Measurements from ENCODE around the gene CLDN3. TPM values are rescaled to one million over a fixed set of nuclear protein-coding genes. Genes with fewer than 3 reads are reported as not detected.

The CLDN3 gene
- total and polyA plus RNA-seq, 2 experiments from 2014 or later: not detected

GRCh38 chr7:73728551-73728950 is 41.5 kb downstream of the CLDN3 start:
- no peak overlapping the region for H3K4me2 ChIP-seq (ENCODE audit: unreplicated experiment)
- H3K27me3 ChIP-seq (replicated peaks; ENCODE audit: insufficient read depth): no peaks in the 10 kb centered on the region
- H3K4me3 ChIP-seq: no peak overlapping the region
- H3K9ac ChIP-seq: no peak overlapping the region
- no peak for DNase-seq
- TF ChIP-seq EZH2 (IDR thresholded peaks at IDR 0.05; ENCODE audit: insufficient read depth, poor library complexity, severe bottlenecking) (no peak), EZH2phosphoT487 (IDR thresholded peaks at IDR 0.05; ENCODE audit: insufficient read depth, low read depth) (no peak)
- H3K27ac ChIP-seq: no peak overlapping the region
- no peaks in the 10 kb centered on the region for H3K4me1 ChIP-seq (ENCODE audit: insufficient read depth)
- no peaks in the 10 kb centered on the region for H3K9me2 ChIP-seq (ENCODE audit: insufficient read depth)
- no peaks in the 10 kb centered on the region for H4K20me1 ChIP-seq (ENCODE audit: insufficient read depth)
- no peaks in the 10 kb centered on the region for H3K36me3 ChIP-seq (ENCODE audit: low read depth)
- WGBS, 2 experiments (ENCODE audit: low coverage in 1 of 2, low lambda C conversion rate in 2 of 2, missing lambda C conversion rate in 2 of 2): 70 to 82% methylated on average over 5 of the region's 5 CpGs
- no peaks in the 10 kb centered on the region for H3K9me3 ChIP-seq (ENCODE audit: low read depth)
- no peaks in the 10 kb centered on the region for H3F3A ChIP-seq (ENCODE audit: insufficient read depth)
- no peaks in the 10 kb centered on the region for H3K79me2 ChIP-seq (ENCODE audit: insufficient read depth)
- in situ Hi-C loops (cut with MboI): loop anchor here (10.0 kb wide), 1 partner anchor 124 kb away; no protein-coding TSS in a partner anchor
- no peak overlapping the region for H2AFZ ChIP-seq

- Histone ChIP-seq H3K4me3 (no peak overlapping the region), H3K27me3 (replicated peaks; ENCODE audit: insufficient read depth) (no peaks in the 10 kb centered on the region)
Measured at GRCh38 chr7:73727952-73728351, 42.1 kb downstream of the CLDN3 start.

GRCh38 chr7:73726083-73726466 is 44.0 kb downstream of the CLDN3 start:
- Histone ChIP-seq H3F3A (ENCODE audit: insufficient read depth) (no peaks in the 10 kb centered on the region), H4K20me1 (ENCODE audit: insufficient read depth) (no peaks in the 10 kb centered on the region), H3K27me3 (replicated peaks; ENCODE audit: insufficient read depth) (no peaks in the 10 kb centered on the region), H3K9me3 (ENCODE audit: low read depth) (no peaks in the 10 kb centered on the region), H3K4me3 (no peak overlapping the region), H3K79me2 (ENCODE audit: insufficient read depth) (no peaks in the 10 kb centered on the region), H3K9ac (no peak overlapping the region), H3K36me3 (ENCODE audit: low read depth) (no peaks in the 10 kb centered on the region), H3K4me1 (ENCODE audit: insufficient read depth) (no peaks in the 10 kb centered on the region; the same call in 1 of the 2 replicates), H2AFZ (no peak overlapping the region), H3K4me2 (ENCODE audit: unreplicated experiment) (no peak overlapping the region), H3K27ac (no peak overlapping the region), H3K9me2 (ENCODE audit: insufficient read depth) (no peaks in the 10 kb centered on the region)
- WGBS, 2 experiments (ENCODE audit: low coverage in 1 of 2, low lambda C conversion rate in 2 of 2, missing lambda C conversion rate in 2 of 2): 40 to 59% methylated on average over 1 of the region's 1 CpG
- no peak for TF ChIP-seq EZH2phosphoT487 (IDR thresholded peaks at IDR 0.05; ENCODE audit: insufficient read depth, low read depth)
- TF ChIP-seq EZH2 (IDR thresholded peaks at IDR 0.05; ENCODE audit: insufficient read depth, poor library complexity, severe bottlenecking): no peak
- in situ Hi-C loops (cut with MboI): loop anchor here (10.0 kb wide), 1 partner anchor 121 kb away; no protein-coding TSS in a partner anchor
- DNase-seq: no peak

More at GRCh38 chr7:73727952-73728351, 42.1 kb downstream of the CLDN3 start:
- H3K36me3 ChIP-seq (ENCODE audit: low read depth): no peaks in the 10 kb centered on the region
- no peak overlapping the region for H3K9ac ChIP-seq
- H3F3A ChIP-seq (ENCODE audit: insufficient read depth): no peaks in the 10 kb centered on the region
- H3K9me3 ChIP-seq (ENCODE audit: low read depth): no peaks in the 10 kb centered on the region
- H4K20me1 ChIP-seq (ENCODE audit: insufficient read depth): no peaks in the 10 kb centered on the region
- no peak overlapping the region for H3K4me2 ChIP-seq (ENCODE audit: unreplicated experiment)
- no peaks in the 10 kb centered on the region for H3K4me1 ChIP-seq (ENCODE audit: insufficient read depth)
- no peaks in the 10 kb centered on the region for H3K9me2 ChIP-seq (ENCODE audit: insufficient read depth)
- H3K27ac ChIP-seq: no peak overlapping the region
- in situ Hi-C loops (cut with MboI): loop anchor here (10.0 kb wide), 1 partner anchor 123 kb away; no protein-coding TSS in a partner anchor
- 89 to 94% methylated on average over 3 of the region's 3 CpGs for WGBS, 2 experiments (ENCODE audit: low coverage in 1 of 2, low lambda C conversion rate in 2 of 2, missing lambda C conversion rate in 2 of 2)
- DNase-seq: no peak
- H3K79me2 ChIP-seq (ENCODE audit: insufficient read depth): no peaks in the 10 kb centered on the region
- H2AFZ ChIP-seq: no peak overlapping the region
- no peak for TF ChIP-seq EZH2phosphoT487 (IDR thresholded peaks at IDR 0.05; ENCODE audit: insufficient read depth, low read depth)
- no peak for TF ChIP-seq EZH2 (IDR thresholded peaks at IDR 0.05; ENCODE audit: insufficient read depth, poor library complexity, severe bottlenecking)

GRCh38 chr7:73723813-73724212 is 46.3 kb downstream of the CLDN3 start:
- Histone ChIP-seq H3K4me1 (ENCODE audit: insufficient read depth) (no peaks in the 10 kb centered on the region; the same call in 1 of the 2 replicates), H3K79me2 (ENCODE audit: insufficient read depth) (peaks cover 6% of the 10 kb centered on the region), H3F3A (ENCODE audit: insufficient read depth) (no peaks in the 10 kb centered on the region), H3K36me3 (ENCODE audit: low read depth) (no peaks in the 10 kb centered on the region), H3K4me3 (no peak overlapping the region), H3K4me2 (ENCODE audit: unreplicated experiment) (no peak overlapping the region), H3K9ac (no peak overlapping the region), H3K27ac (no peak overlapping the region), H2AFZ (no peak overlapping the region), H3K9me3 (ENCODE audit: low read depth) (no peaks in the 10 kb centered on the region), H4K20me1 (ENCODE audit: insufficient read depth) (no peaks in the 10 kb centered on the region), H3K9me2 (ENCODE audit: insufficient read depth) (no peaks in the 10 kb centered on the region), H3K27me3 (replicated peaks; ENCODE audit: insufficient read depth) (no peaks in the 10 kb centered on the region)
- 72 to 74% methylated on average over 3 of the region's 3 CpGs for WGBS, 2 experiments (ENCODE audit: low coverage in 1 of 2, low lambda C conversion rate in 2 of 2, missing lambda C conversion rate in 2 of 2)
- no peak for TF ChIP-seq EZH2 (IDR thresholded peaks at IDR 0.05; ENCODE audit: insufficient read depth, poor library complexity, severe bottlenecking)
- no peak for TF ChIP-seq EZH2phosphoT487 (IDR thresholded peaks at IDR 0.05; ENCODE audit: insufficient read depth, low read depth)
- no peak for DNase-seq
- in situ Hi-C loops (cut with MboI): loop anchor here (10.0 kb wide), 1 partner anchor 119 kb away; no protein-coding TSS in a partner anchor
